Stimulated activated CD8-positive, alpha-beta memory T cell treated with anti-CD3 and anti-CD28 coated beads, Interleukin-2, amount 100 ng/mL, for 1 hour (primary cell): ENCODE results near the gene METTL17.

Source experiments
- DNase-seq, 2 donors: peaks; one replicate each; pipeline ENCODE4 v3.0.0-alpha.2; 2020; ENCODE audit warnings: low read depth in 2 of 2

METTL17 gene

DNA sequence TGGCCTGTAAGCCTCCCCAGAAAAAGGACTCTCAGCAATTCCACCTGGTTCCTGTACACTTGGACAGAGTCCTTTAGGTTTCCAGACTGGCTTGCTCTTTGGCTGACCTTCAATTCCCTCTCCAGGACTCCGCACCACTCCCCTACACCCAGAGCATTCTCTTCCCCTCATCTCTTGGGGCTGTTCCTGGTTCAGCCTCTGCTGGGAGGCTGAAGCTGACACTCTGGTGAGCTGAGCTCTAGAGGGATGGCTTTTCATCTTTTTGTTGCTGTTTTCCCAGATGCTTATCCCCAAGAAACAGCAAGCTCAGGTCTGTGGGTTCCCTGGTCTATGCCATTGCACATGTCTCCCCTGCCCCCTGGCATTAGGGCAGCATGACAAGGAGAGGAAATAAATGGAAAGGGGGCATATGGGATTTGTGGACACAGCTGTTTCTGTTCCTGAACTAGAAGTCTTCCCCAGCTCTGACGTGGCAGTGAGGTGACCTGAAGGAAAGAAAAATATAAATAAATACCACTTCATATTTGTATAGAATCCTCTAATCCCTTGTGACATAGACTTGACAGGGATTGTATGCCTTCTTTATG is 53.7 kb downstream of the METTL17 start:
- no peak for DNase-seq

DNA sequence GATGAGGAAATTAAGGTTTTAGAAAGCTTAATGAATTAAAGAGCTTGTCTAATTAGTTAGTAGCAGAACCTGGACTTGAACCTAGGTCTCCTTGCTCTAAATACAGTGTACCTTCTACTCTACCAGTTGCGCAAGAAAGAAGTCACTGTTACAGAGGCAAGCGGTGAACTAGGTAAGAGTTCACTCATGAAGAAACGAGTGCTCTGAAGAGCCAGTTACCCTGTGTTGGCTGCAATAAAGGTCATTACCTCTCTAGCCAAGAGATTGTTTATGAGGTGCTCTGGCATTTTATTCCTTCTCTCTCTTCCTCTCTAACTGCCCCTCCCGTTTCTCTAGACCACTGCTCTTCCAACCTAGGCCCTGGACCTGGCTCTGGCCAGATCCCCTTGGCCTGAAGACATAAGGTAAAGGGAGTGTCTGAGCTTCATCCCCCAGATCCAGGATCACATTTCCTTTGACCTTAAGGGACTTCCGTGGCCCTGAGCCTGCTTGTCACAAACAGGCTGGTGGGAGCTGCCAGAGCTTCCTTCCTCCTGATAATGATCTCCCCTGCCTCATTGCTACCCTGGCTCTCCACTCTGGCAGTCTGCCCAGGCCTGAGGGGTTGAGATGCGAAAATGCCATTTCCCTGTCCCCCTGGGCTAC is 54.3 kb downstream of the METTL17 start:
- no peak for DNase-seq
